Lower leg skin (tissue), 3 donors: Measurements from ENCODE around the gene MKLN1.

Experiments
- CTCF ChIP-seq, 3 donors: fragments of 450-650 bp; IDR thresholded peaks; one replicate each; pipeline ENCODE4 v1.5.1; 2016; ENCODE audit warnings: antibody characterized with exemption in 3 of 3, mild to moderate bottlenecking in 3 of 3, moderate library complexity in 2 of 3
- POLR2A ChIP-seq, 2 donors: fragments of 450-650 bp; IDR thresholded peaks; one replicate each; pipeline ENCODE4 v1.6.1; 2016 to 2017; ENCODE audit warnings: antibody characterized with exemption in 2 of 2, mild to moderate bottlenecking in 1 of 2, moderate library complexity in 1 of 2

GRCh38 chr7:131370523-131370968 lies 42.9 kb downstream of the MKLN1 start:
- TF ChIP-seq CTCF (IDR thresholded peaks at IDR 0.05) (no peak), POLR2A (IDR thresholded peaks at IDR 0.05) (no peak)
